GM12878 (cell line): ENCODE data around the gene TNRC18. TPM values are rescaled to one million over a fixed set of nuclear protein-coding genes. Genes with fewer than 3 reads are reported as not detected.

ENCODE experiments used
- ATAC-seq: fragments of 200-7000 bp; cut with Tn5 transposase; 3 replicates; pipeline ENCODE4 v1.9.1; 2020; ENCODE audit warnings: mild to moderate bottlenecking, moderate library complexity
- BruUV-seq: library from RNA; stranded (reverse); fragments of 400-500 nt; replicated peaks from 2 replicates; lab custom pipeline; 2021; lab: Mats Ljungman, UMichigan
- CTCF ChIA-PET: fragments of 300-600 bp; sonication (Branson Sonifier 250); formaldehyde crosslinking; extraction: SDS; loops from one replicate; lab custom pipeline; 2021; ENCODE audit warnings: inconsistent platforms; lab: Yijun Ruan, JAX
- POLR2A ChIA-PET: fragments of 350-600 bp; formaldehyde crosslinking; extraction: SDS; loops from one replicate; lab custom pipeline; 2021; ENCODE audit warnings: inconsistent platforms; lab: Charles Lee
- RAD21 ChIA-PET: fragments of 300-600 bp; sonication (Branson Sonifier 250); formaldehyde crosslinking; loops from one replicate; lab custom pipeline; 2023; ENCODE audit warnings: antibody characterized with exemption; ENCODE audit not compliant: unreplicated experiment; lab: Charles Lee
- SMC1A ChIA-PET: fragments of 300-600 bp; sonication (Branson Sonifier 250); formaldehyde crosslinking; loops from one replicate; lab custom pipeline; 2023; ENCODE audit not compliant: unreplicated experiment, uncharacterized antibody; lab: Charles Lee
- DNase-seq: peaks from one replicate; pipeline ENCODE4 v3.0.0-alpha.2; 2011; ENCODE audit warnings: low read depth, low spot score
- FAIRE-seq: peaks from 3 replicates; lab custom pipeline; 2011; peaks lifted over from hg19 to GRCh38; lab: Jason Lieb, UNC
- H2AFZ ChIP-seq: 2 replicates; pipeline ENCODE4 v1.6.0; 2011; ENCODE audit warnings: low read depth, low read length, control low read depth; ENCODE audit not compliant: control insufficient read depth
- H3K27ac ChIP-seq: 2 replicates; pipeline ENCODE4 v1.5.1; 2011; ENCODE audit warnings: control low read depth; ENCODE audit not compliant: control insufficient read depth, insufficient read depth
- H3K27me3 ChIP-seq, 2 experiments: replicated peaks in 1 of 2; 2 replicates each; pipeline versions ENCODE4 v1.6.0 to v1.6.1; 2011; ENCODE audit warnings: low read length in 1 of 2; ENCODE audit not compliant: control insufficient read depth in 2 of 2, insufficient read depth in 2 of 2
- H3K36me3 ChIP-seq, 2 experiments: 2 replicates each; pipeline ENCODE4 v1.5.1; 2011; ENCODE audit warnings: low read length in 1 of 2; ENCODE audit not compliant: control insufficient read depth in 2 of 2, insufficient read depth in 2 of 2
- H3K4me1 ChIP-seq: 2 replicates; pipeline ENCODE4 v1.6.1; 2011; ENCODE audit warnings: mild to moderate bottlenecking, low read length, moderate library complexity, mixed read lengths; ENCODE audit not compliant: control insufficient read depth, insufficient read depth
- H3K4me2 ChIP-seq: 2 replicates; pipeline ENCODE4 v1.6.0; 2011; ENCODE audit warnings: control low read depth; ENCODE audit not compliant: control insufficient read depth, insufficient read depth
- H3K4me3 ChIP-seq: fragments of 200-600 bp; sonication (generic); 2 replicates; pipeline ENCODE4 v1.5.1; 2016
- H3K79me2 ChIP-seq: 2 replicates; pipeline ENCODE4 v1.6.0; 2011; ENCODE audit warnings: low read length; ENCODE audit not compliant: control insufficient read depth, insufficient read depth
- H3K9ac ChIP-seq: 2 replicates; pipeline ENCODE4 v1.8.0; 2011; ENCODE audit warnings: low read length, control low read depth, mixed read lengths; ENCODE audit not compliant: control insufficient read depth, insufficient read depth
- H3K9me3 ChIP-seq: replicated peaks from 3 replicates; pipeline ENCODE4 v1.5.1; 2011; ENCODE audit warnings: mild to moderate bottlenecking, low read length; ENCODE audit not compliant: control insufficient read depth, insufficient read depth
- H4K20me1 ChIP-seq: 2 replicates; pipeline ENCODE4 v1.6.0; 2011; ENCODE audit not compliant: control insufficient read depth, insufficient read depth
- CHD1 ChIP-seq: IDR thresholded peaks from 2 replicates; pipeline ENCODE4 v1.6.1; 2012; ENCODE audit warnings: low read depth, low read length, improper control_type of control experiment
- E4F1 ChIP-seq: fragments of 450-650 bp; IDR thresholded peaks from 2 replicates; pipeline ENCODE4 v1.6.1; 2018; ENCODE audit warnings: borderline replicate concordance, mild to moderate bottlenecking; ENCODE audit not compliant: partially characterized antibody
- JUND ChIP-seq: IDR thresholded peaks from 2 replicates; pipeline ENCODE4 v1.6.1; 2012; ENCODE audit warnings: low read depth, mild to moderate bottlenecking, low read length, improper control_type of control experiment, moderate library complexity
- LARP7 ChIP-seq: fragments of 450-650 bp; IDR thresholded peaks from 2 replicates; pipeline ENCODE4 v1.6.1; 2017; ENCODE audit warnings: mild to moderate bottlenecking
- MEF2B ChIP-seq: fragments of 450-650 bp; IDR thresholded peaks from 2 replicates; pipeline ENCODE4 v1.6.1; 2018; ENCODE audit warnings: mild to moderate bottlenecking, moderate library complexity; ENCODE audit not compliant: partially characterized antibody, poor library complexity, severe bottlenecking
- MYC ChIP-seq: IDR thresholded peaks from 2 replicates; pipeline ENCODE4 v1.6.1; 2011; ENCODE audit warnings: mild to moderate bottlenecking, low read length, moderate library complexity, inconsistent platforms; ENCODE audit not compliant: insufficient read depth, insufficient replicate concordance, insufficient read length, severe bottlenecking
- TCF3 ChIP-seq: IDR thresholded peaks from 2 replicates; pipeline ENCODE4 v1.6.1; 2012; ENCODE audit warnings: low read depth, mild to moderate bottlenecking, low read length, borderline replicate concordance; ENCODE audit not compliant: insufficient read depth
- USF1 ChIP-seq: IDR thresholded peaks from 2 replicates; pipeline ENCODE4 v1.6.1; 2011; ENCODE audit warnings: borderline replicate concordance, low read depth, mild to moderate bottlenecking, moderate library complexity, mixed read lengths, low read length; ENCODE audit not compliant: insufficient read depth; ENCODE audit errors: extremely low read length
- ZNF24 ChIP-seq: fragments of 450-650 bp; IDR thresholded peaks from 2 replicates; pipeline ENCODE4 v1.6.1; 2017; ENCODE audit warnings: antibody characterized with exemption, mild to moderate bottlenecking
- ZSCAN29 ChIP-seq: fragments of 450-650 bp; IDR thresholded peaks from 2 replicates; pipeline ENCODE4 v1.6.1; 2017; ENCODE audit warnings: mild to moderate bottlenecking, moderate library complexity
- WGBS: methylation state at CpG from one replicate; pipeline ENCODE4 v1.1.6; 2016; ENCODE audit warnings: low lambda C conversion rate; ENCODE audit not compliant: insufficient replicate concordance, insufficient coverage; ENCODE audit errors: missing lambda C conversion rate; 5-methylcytosine and 5-hydroxymethylcytosine counted together
- in situ Hi-C: fragments of 300-500 bp; cut with MboI; formaldehyde crosslinking; loops from 9 replicates; pipeline ENCODE4 v1.14.3; 2018; ENCODE audit warnings: mixed read lengths
- intact Hi-C: fragments of 100-400 bp; cut with micrococcal nuclease; formaldehyde crosslinking; loops from one replicate; pipeline ENCODE4 v1.14.2; 2022; ENCODE audit not compliant: unreplicated experiment
- polyA plus RNA-seq, 11 experiments: library from polyadenylated mRNA; depleted of rRNA in 4 of 11; unstranded in 6 of 11; stranded (reverse) in 5 of 11; fragments of >200 nt; fragmentation: Nextera tagmentation in 4 of 11; fragmentation: Illumina TruSeq in 1 of 11; extraction: Ambion mirVana in 4 of 11; extraction: Trizol in 1 of 11; gene quantifications; 1 replicate in 1 of 11; 2 replicates in 10 of 11; pipeline versions ENCODE4 v1.2.1 to v1.2.3, GENCODE V29; 2011 to 2016; ENCODE audit warnings: inconsistent platforms in 2 of 11, missing spikeins in 2 of 11, low read depth in 1 of 11
- total RNA-seq, 4 experiments: library from RNA; depleted of rRNA in 3 of 4; stranded (reverse); fragments of >200 nt in 3 of 4; fragmentation: Illumina TruSeq in 1 of 4; extraction: Trizol in 1 of 4; gene quantifications; 2 replicates each; pipeline versions ENCODE4 v1.2.1 to v1.2.3, GENCODE V29; 2013 to 2021
- TF ChIP-seq, protein P1 (sequence below): IDR thresholded peaks from 2 replicates; pipeline ENCODE4 v1.6.1; 2012; ENCODE audit warnings: mild to moderate bottlenecking, low read depth, low read length

TNRC18 gene
- total and polyA plus RNA-seq, 10 of the 15 experiments (the other 5 are each of a cell fraction or from before 2014, with no cell fraction given): 0.02 to 31.7 (median 5.4) TPM

GRCh38 chr7:5360451-5360850, 63.2 kb downstream of the TNRC18 start:
- Histone ChIP-seq H3K9ac (no peak overlapping the region), H3K4me1 (peaks cover 5% of the 10 kb centered on the region), H3K9me3 (no peaks in the 10 kb centered on the region), H3K4me2 (no peak overlapping the region), H3K27ac (no peak overlapping the region), H3K79me2 (no peaks in the 10 kb centered on the region; the same call in none of the 2 replicates), H3K27me3 (no peaks in the 10 kb centered on the region), H3K36me3 (peaks cover 22 to 24% of the 10 kb centered on the region in 2 experiments), H3K4me3 (no peak overlapping the region), H4K20me1 (no peaks in the 10 kb centered on the region), H2AFZ (no peak overlapping the region)
- RAD21 ChIA-PET: no interaction called here
- no peak for DNase-seq
- TF ChIP-seq ZNF24 (no peak), USF1 (no peak), E4F1 (no peak), CHD1 (no peak), LARP7 (no peak), JUND (no peak), TCF3 (no peak), MYC (no peak), ZSCAN29 (no peak), MEF2B (no peak)
- TF ChIP-seq, protein P1, sequence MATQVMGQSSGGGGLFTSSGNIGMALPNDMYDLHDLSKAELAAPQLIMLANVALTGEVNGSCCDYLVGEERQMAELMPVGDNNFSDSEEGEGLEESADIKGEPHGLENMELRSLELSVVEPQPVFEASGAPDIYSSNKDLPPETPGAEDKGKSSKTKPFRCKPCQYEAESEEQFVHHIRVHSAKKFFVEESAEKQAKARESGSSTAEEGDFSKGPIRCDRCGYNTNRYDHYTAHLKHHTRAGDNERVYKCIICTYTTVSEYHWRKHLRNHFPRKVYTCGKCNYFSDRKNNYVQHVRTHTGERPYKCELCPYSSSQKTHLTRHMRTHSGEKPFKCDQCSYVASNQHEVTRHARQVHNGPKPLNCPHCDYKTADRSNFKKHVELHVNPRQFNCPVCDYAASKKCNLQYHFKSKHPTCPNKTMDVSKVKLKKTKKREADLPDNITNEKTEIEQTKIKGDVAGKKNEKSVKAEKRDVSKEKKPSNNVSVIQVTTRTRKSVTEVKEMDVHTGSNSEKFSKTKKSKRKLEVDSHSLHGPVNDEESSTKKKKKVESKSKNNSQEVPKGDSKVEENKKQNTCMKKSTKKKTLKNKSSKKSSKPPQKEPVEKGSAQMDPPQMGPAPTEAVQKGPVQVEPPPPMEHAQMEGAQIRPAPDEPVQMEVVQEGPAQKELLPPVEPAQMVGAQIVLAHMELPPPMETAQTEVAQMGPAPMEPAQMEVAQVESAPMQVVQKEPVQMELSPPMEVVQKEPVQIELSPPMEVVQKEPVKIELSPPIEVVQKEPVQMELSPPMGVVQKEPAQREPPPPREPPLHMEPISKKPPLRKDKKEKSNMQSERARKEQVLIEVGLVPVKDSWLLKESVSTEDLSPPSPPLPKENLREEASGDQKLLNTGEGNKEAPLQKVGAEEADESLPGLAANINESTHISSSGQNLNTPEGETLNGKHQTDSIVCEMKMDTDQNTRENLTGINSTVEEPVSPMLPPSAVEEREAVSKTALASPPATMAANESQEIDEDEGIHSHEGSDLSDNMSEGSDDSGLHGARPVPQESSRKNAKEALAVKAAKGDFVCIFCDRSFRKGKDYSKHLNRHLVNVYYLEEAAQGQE: no peak
- intact Hi-C loops: loop anchor here (10.0 kb wide), 1 partner anchor 344 kb away; no protein-coding TSS in a partner anchor
- POLR2A ChIA-PET: interaction anchor here (0.5 kb wide), 1 partner anchor 123 kb away, joined by 4 read pairs; no protein-coding TSS in a partner anchor
- in situ Hi-C loops: no loop called here
- CTCF ChIA-PET: interaction anchor here (1.1 kb wide), 1 partner anchor 134 kb away, joined by 3 read pairs; no protein-coding TSS in a partner anchor
- SMC1A ChIA-PET: no interaction called here
- ATAC-seq: no peak
- FAIRE-seq: no peak
- 93% methylated on average over 12 of the region's 12 CpGs for WGBS
- BruUV-seq: no TSS peak
